GM18868 (cell line): ENCODE data around the gene CCND2.
"Not testable (repeated sequence)": the region's sequence is repeated elsewhere in the genome, so short reads cannot be mapped to it uniquely, and the experiment has no call there.

Experiments used
- ATAC-seq: cut with Tn5 transposase; IDR thresholded peaks from one replicate; pipeline ENCODE4 v1.9.1; 2021; ENCODE audit warnings: mild to moderate bottlenecking, moderate library complexity; ENCODE audit not compliant: unreplicated experiment

The CCND2 gene

GRCh38 chr12:4273652-4274395, at the start of gene CCND2:
Gene CCND2, plus strand, starts transcription at chr12:4273762. Its CDS starts 279 bp downstream, at chr12:4274041.
- no peak for ATAC-seq

- no peak for ATAC-seq
These were observed 49.2 kb upstream of the CCND2 start for GRCh38 chr12:4224206-4224889.

GRCh38 chr12:4225571-4225970, 48.0 kb upstream of the CCND2 start:
- ATAC-seq = no peak

- ATAC-seq = no peak
These were observed 46.5 kb upstream of the CCND2 start for GRCh38 chr12:4227046-4227445.

- no peak for ATAC-seq
These were observed 45.4 kb upstream of the CCND2 start for GRCh38 chr12:4228122-4228580.

GRCh38 chr12:4230526-4230925, 43.0 kb upstream of the CCND2 start:
- ATAC-seq = no peak

GRCh38 chr12:4238577-4238976, 35.0 kb upstream of the CCND2 start:
- ATAC-seq = no peak

- ATAC-seq = no peak
These were observed 33.8 kb upstream of the CCND2 start for GRCh38 chr12:4239746-4240145.

GRCh38 chr12:4240161-4240783, 33.3 kb upstream of the CCND2 start:
- ATAC-seq = no peak

GRCh38 chr12:4240981-4241380, 32.6 kb upstream of the CCND2 start:
- no peak for ATAC-seq

- no peak for ATAC-seq
These were observed 32.0 kb upstream of the CCND2 start for GRCh38 chr12:4241592-4241991.

- no peak for ATAC-seq
These were observed 31.0 kb upstream of the CCND2 start for GRCh38 chr12:4242595-4242994.

GRCh38 chr12:4243091-4243490, 30.5 kb upstream of the CCND2 start:
- ATAC-seq = no peak

- not testable (repeated sequence) for ATAC-seq
These were observed 30.0 kb upstream of the CCND2 start for GRCh38 chr12:4243491-4244100.

- no peak for ATAC-seq
These were observed 28.7 kb upstream of the CCND2 start for GRCh38 chr12:4244868-4245267.

- no peak for ATAC-seq
These were observed 28.1 kb upstream of the CCND2 start for GRCh38 chr12:4245446-4245845.

- ATAC-seq = no peak
These were observed 27.4 kb upstream of the CCND2 start for GRCh38 chr12:4246116-4246515.

- no peak for ATAC-seq
These were observed 22.9 kb upstream of the CCND2 start for GRCh38 chr12:4250691-4251090.

GRCh38 chr12:4251216-4251891, 22.2 kb upstream of the CCND2 start:
- no peak for ATAC-seq

GRCh38 chr12:4251967-4252366, 21.6 kb upstream of the CCND2 start:
- ATAC-seq = no peak

- no peak for ATAC-seq
These were observed 21.0 kb upstream of the CCND2 start for GRCh38 chr12:4252601-4253000.
